Measurements from ENCODE around the gene ISG20.
"Not testable (repeated sequence)": the region's sequence is repeated elsewhere in the genome, so short reads cannot be mapped to it uniquely, and the experiment has no call there.

The ISG20 gene

DNA sequence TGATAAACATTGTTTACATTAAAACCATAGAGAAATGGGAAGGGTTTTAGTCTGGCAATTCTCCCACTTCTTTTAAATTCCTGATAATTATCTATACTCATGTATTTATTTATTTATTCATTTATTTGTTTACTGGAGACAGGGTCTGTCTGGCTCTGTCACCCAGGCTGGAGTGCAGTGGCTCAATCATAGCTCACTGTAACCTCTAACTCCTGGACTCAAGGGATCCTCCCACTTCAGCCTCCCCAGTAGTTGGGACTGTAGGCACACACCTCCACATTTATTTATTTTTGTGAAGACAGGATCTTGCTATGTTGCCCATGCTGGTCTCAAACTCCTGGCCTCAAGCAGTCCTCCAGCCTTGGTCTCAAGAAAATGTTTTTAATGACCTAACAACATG, 20.1 kb upstream of the ISG20 start:
- no peak for DNase-seq (ENCODE audit: low read depth, low spot score)

- DNase-seq (ENCODE audit: low read depth, low spot score): no peak
Measured at GRCh38 chr15:88619796-88620195, 19.0 kb upstream of the ISG20 start.

DNA sequence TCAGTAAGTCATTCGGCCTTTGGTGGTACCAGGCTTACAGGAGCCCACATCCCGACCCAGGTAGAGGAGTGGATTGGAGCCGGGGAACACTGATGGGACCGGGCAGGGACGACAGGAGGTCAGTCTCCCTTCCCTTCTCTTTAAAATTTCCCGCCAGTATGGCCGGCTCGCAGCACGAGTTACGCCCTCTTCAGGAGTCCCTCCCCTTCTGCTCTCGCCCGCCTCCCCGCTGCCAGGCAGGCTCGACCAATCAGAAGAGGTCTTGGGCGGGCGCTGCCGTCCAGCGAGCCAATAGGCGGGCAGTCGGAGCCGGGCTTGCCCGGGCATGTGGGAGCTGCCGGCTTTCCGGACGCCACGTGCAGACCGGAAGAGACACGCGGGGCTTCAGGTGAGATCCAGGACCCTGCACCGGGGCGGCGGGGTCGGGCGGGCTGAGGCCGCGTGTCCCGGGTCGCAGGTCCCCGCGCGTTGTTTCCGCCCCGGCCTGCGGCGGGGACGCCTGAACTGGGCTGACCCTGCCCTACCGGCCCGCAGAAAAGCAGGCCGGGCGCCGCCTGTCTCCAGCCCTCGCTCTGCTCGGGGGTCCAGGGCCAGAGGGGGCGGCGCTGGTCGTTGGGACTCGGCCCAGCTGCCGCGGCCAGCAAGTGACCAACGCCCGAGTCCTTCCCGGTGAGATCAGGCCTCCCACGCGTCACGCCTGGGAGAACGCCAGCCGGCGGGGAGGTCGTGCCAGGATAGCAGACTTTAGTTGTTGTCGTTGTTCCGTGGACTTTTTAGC, 17.6 kb upstream of the ISG20 start, which contains the start of gene AEN:
TSS of gene AEN (plus strand) at position 346 of the 778 bp plus-strand sequence. CDS start 4,870 bp downstream, outside the sequence.
- DNase-seq (ENCODE audit: low read depth, low spot score): peak; percentile 70

DNA sequence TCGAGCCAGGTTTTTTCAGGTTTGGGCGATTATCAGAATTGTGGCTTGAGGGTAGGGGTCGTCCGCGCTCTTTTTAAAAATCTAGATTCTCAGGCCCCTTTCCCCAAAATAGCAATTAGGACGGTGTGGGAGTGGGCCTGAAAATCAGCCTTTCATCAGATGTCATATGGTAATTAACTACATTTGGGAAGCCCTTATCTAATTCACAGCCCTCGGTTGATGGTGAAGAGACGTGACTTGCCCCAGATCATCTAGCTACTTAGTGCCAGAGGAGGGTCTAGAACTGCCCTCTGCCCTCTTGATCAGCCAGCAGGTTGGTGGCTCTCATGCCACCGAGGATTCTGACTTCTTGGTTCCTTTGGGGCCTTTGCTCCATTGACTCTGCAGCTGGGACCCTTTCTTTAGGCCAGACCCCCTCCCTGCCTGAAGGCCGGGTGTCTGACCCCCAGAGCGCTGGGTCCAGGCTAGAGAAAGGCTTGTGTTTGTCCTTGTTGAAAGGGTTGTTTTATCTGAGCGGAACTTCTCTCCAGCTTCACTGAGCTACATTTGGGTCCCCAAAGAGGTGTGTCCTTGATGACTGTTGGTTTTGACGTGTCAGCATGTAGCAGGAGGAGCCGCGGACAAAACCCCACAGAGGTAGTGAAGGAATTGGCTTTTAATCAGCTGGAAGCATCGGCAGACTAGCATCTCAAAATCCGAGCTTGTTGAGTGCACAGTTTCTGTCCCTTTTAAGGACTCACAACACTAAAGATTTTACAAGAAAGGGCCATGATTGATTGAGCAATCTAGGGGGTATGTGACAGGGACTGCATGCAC, 16.8 kb upstream of the ISG20 start:
- no peak for DNase-seq (ENCODE audit: low read depth, low spot score)

GRCh38 chr15:88622605-88622975, 16.2 kb upstream of the ISG20 start:
- no peak for DNase-seq (ENCODE audit: low read depth, low spot score)

DNA sequence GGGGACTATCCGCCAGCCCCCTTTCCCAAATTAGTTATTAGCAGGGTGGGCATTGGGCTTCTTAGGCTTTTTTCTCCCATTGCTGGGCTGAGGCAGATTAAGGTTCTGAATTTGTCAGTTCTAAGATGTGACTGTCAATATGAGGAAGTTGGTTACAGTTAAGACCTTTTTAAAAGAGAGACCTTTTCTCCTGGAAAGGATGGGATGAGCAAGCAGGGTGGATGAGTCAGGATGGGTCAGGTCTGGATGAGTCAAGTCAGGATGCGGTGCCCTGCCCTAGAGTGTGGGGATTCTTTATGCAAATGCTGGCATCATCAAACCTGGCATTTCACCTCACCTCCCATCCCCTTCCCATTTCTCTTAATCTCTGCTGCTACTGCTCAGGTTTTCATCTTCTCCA, 15.8 kb upstream of the ISG20 start:
- no peak for DNase-seq (ENCODE audit: low read depth, low spot score)

DNA sequence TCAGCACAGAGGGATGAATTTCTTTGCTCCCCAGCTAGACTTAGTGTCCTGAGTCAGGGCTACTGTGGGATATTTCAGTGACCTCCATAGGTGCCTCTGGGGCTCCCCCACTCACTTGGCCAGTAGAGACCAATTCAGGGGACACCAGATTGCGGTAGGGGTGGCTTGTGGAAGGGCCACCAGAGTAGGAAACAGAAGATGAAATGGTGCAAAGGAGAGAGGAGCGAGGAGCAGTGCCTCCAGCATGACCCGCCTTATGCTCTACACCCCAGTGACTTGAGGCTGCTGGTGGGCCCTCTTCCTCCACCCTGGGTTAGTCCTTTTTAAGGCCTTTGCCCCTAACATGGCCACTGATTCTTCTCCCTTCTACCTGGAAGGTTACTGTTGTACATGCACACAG, 15.2 kb upstream of the ISG20 start:
- DNase-seq (ENCODE audit: low read depth, low spot score): no peak

DNA sequence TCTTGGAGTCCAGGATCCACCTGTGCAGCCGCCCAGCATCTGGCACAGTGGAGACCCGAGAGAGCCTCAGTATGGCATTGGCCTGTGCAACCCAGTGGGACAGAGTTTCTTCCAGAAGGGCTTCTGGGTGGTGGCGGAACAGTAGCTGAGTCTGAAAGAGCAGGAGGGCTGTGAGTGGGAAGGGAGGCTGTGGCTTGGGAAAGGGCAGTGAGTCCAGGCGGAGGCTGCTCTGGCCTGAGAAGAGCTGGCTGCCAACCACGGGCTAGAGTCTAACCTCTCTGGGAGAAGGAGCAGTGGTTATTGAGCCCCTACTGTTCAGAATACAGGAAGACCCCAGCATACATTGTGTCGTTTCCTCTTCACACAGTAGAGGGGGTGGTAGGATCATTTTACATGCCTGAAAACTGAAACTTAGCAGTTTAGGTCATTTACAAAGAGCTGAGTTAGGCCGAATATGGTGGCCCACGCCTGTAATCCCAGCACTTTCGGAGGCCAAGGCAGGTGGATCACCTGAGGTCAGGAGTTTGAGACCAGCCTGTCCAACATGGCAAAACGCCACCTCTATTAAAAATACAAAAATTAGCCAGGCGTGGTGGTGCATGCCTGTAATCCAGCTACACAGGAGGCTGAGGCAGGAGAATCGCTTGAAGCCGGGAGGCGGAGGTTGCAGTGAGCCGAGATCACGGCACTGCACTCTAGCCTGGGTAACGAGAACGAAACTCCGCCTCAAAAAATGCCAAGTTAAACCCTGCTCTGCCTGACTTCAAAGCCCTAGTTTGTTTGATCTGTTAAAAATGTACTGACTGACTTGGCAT, 14.5 kb upstream of the ISG20 start:
- no peak for DNase-seq (ENCODE audit: low read depth, low spot score)

GRCh38 chr15:88624971-88625490, 13.8 kb upstream of the ISG20 start:
- DNase-seq (ENCODE audit: low read depth, low spot score): no peak

- DNase-seq (ENCODE audit: low read depth, low spot score): no peak
Measured at GRCh38 chr15:88625943-88626741, 12.7 kb upstream of the ISG20 start.

GRCh38 chr15:88627463-88627862, 11.4 kb upstream of the ISG20 start:
- no peak for DNase-seq (ENCODE audit: low read depth, low spot score)

DNA sequence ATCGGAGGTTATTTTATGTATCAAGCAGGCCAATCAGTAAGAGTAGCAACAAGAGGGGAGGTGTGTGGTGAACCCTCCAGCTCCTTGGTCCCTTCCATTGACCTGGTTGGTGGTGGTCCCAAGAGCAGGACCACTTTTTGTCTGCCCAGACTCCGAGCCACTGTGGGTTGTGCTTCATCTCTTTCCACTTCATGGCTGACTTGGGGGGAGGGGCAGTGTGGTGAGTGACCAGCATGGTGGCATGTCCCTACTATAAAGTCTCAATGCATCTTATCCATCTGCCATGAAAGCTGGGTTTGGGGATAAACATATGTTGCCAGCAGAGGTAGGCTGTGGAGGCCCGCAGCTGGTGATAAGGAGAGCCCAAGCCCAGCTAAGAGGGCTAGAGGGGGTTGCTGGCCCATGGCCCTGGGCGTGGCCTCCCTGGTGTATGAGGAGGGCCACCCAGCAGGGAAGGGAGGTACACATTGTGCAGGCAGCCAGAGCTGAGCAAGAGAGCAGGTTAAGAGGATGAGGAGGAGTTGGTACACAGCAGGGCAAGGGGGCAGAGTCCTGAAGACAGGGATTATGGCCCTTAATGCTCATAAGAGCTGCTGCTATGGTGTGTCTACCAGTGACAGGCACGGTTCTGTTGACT, 10.7 kb upstream of the ISG20 start:
- DNase-seq (ENCODE audit: low read depth, low spot score): no peak

DNA sequence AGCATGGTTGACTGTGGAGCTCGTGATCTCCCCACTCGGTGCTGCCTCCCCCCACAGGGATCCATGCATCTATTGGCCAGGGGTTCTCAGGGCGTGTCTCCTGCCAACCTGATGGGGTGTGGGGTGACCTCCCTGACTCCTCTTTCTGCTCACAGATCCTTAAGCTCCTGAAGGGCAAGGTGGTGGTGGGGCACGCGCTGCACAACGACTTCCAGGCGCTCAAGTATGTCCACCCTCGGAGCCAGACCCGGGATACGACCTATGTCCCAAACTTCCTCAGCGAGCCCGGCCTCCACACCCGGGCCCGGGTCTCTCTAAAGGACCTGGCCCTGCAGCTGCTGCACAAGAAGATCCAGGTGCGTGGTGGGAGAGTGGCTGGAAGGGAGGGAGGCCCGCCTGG, 9.7 kb upstream of the ISG20 start:
- DNase-seq (ENCODE audit: low read depth, low spot score): no peak

DNA sequence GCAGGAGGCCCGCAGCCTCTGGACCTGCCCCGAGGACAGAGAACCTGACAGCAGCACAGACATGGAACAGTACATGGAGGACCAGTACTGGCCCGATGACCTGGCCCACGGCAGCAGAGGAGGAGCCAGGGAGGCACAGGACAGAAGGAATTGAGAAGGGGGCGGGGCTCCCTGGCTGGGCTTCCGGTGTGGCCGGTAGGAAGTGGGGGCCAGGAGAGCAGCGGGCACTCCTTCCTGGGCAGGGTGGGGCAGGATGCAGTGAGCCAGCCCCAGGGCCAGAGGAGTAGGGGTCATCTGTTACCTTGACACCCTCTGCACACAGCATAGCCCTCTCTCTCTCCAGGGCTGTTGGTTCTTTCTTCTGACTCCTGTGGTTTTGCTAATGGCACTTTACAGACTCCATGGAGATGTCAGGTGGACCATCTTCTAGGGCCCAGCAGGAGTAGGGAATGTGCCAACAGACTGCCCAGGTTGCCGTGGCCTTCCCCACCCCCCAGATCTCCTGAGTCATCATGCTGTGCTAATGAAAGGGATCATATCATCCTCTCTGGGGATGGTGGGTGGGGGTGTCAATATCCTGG, 8.6 kb upstream of the ISG20 start:
- no peak for DNase-seq (ENCODE audit: low read depth, low spot score)

DNA sequence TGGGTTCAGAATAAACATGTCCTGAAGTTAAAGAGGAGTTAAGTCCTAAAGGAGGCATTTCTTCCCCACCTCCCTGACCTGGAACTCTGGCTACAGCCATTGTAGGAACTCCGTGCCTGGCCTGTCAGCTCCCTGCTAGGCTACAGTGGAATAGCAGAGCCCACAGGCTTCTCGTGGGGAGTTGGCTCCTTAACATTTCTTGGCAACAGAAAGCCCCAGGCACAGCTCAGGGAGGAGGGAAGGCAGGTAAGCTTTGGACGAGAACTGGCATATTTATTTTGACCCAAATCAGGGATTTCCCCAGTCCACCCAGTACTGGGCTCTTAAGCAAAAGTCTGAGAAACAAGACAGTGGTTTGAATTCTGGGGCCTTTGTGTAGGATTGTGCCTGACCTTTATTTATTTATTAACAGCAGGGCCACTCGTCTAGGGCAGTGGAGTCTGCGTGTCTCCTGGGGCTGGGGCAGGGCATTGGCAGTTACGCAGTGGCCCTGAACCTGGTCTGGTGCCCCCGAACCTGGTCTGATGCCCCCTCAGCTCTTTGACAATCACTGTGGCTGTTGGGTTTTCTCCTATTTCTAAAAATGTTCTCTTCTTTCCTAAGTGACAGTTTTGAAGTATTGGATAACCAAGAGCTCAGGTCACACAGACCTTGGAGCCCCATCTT, 7.9 kb upstream of the ISG20 start:
- DNase-seq (ENCODE audit: low read depth, low spot score): no peak

DNA sequence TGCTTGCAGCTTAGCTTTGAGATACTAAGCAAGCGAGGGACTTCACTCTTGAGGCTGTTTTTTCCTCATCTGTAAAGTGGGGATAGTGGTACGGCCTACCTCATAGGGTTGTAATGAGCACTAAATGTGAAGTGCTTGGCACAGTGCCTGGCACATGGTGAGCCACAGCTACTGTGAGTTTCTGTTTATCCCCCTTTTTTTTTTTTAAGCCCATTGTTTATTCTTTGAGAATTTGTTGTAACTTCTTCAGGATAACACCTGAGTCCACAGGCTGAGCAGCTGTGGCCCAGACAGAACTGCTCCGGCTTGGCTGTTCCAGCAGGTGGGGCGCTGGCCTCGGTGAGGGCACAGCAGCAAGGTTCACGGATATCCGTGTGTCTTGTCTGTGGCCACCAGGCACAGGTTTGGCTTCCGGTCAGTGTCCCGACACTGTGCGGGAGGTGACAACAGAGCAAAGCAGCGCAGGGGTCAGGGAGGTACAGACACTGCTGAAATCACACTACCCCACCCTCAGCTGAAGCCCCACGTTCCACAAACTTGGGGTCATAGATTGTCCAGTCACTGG, 7.3 kb upstream of the ISG20 start:
- no peak for DNase-seq (ENCODE audit: low read depth, low spot score)

GRCh38 chr15:88632797-88633196, 6.0 kb upstream of the ISG20 start:
- DNase-seq (ENCODE audit: low read depth, low spot score): not testable (repeated sequence)

DNA sequence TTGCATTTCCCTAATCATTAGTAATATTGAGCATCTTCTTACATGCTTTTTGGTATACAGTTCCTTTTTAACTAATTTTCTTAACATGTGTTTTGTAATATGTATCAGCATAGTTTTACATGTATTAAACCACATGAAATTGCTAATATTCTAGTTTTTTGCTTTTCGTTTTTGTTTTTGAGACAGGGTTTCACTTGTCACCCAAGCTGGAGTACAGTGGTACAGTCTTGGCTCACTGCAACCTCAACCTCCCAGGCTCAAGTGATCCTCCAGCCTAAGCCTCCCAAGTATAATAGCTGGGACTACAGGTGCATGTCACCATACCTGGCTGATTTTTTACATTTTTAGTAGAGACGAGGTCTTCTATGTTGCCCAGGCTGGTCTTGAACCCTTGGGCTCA, 4.4 kb upstream of the ISG20 start:
- no peak for DNase-seq (ENCODE audit: low read depth, low spot score)

DNA sequence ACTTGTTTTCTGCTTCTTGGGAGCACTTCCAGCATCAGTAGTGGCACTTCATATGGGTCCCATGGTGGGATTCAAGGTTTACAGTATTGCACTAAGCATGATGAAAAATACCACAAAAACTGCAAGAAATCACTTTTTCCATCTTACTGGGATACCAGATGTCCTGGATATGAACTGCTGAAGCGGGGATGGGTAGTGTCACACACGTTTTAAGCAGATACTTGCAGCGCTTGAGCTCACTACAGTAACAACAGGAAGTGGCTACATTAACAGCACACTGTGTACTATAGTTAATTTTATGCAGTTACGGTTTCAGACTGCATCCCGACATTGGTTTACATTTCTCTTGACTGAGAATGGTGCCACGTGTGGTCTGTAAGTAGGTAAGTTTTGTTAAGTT, 3.5 kb upstream of the ISG20 start:
- no peak for DNase-seq (ENCODE audit: low read depth, low spot score)

Data from iPS DF 19.7 (cell line).